HCT116 (cell line): ENCODE results near the gene PDIK1L.

ENCODE experiments used
- CEBPB ChIP-seq: IDR thresholded peaks from 2 replicates; pipeline ENCODE4 v1.6.1; 2012; ENCODE audit warnings: low read depth
- ELF1 ChIP-seq: IDR thresholded peaks from 2 replicates; pipeline ENCODE4 v1.6.1; 2012; ENCODE audit warnings: low read depth, borderline replicate concordance
- EZH2 ChIP-seq: fragments of 200-600 bp; sonication (generic); IDR thresholded peaks from 2 replicates; pipeline ENCODE4 v1.6.1; 2017; ENCODE audit warnings: antibody characterized with exemption, mixed run types
- POLR2A ChIP-seq: IDR thresholded peaks from 2 replicates; pipeline ENCODE4 v1.7.0; 2011; ENCODE audit warnings: borderline replicate concordance; ENCODE audit not compliant: insufficient read depth, insufficient read length; ENCODE audit errors: extremely low read depth
- SRF ChIP-seq: IDR thresholded peaks from 2 replicates; pipeline ENCODE4 v1.6.1; 2012; ENCODE audit warnings: low read depth
- TF ChIP-seq, protein P1 (sequence below), 3 experiments: fragments of 200-600 bp in 1 of 3; sonication (generic) in 1 of 3; IDR thresholded peaks in 2 of 3; conservative IDR thresholded peaks in 1 of 3; 2 replicates each; pipeline ENCODE4 v1.5.1; 2012 to 2017; ENCODE audit warnings: low read depth in 2 of 3, low read length in 2 of 3, antibody characterized with exemption in 1 of 3, borderline replicate concordance in 1 of 3, control low read depth in 1 of 3, mild to moderate bottlenecking in 1 of 3, mixed read lengths in 1 of 3, mixed run types in 1 of 3, moderate library complexity in 1 of 3; ENCODE audit not compliant: insufficient read depth in 1 of 3
- TF ChIP-seq, protein P2 (sequence below): IDR thresholded peaks from 2 replicates; pipeline ENCODE4 v1.6.1; 2011; ENCODE audit warnings: mild to moderate bottlenecking, low read length, moderate library complexity; ENCODE audit not compliant: insufficient replicate concordance; ENCODE audit errors: extremely low read depth

DNA sequence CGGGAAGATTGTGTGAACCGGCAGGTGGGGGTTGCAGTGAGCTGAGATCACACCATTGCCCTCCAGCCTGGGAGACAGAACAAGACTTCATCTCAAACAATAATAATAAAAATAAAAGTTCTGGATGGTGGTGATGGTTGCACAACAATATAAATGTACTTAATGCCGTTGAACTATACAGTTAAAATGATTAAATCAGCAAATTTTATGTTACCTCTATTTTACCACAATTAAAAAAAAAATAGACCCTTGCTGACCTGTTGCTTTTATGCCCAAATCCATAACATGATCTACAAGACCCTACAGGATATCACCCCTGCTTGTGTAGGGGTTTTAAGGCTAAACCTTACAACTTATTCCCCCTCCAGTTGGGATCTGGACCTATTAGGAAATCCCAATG lies 11.8 kb upstream of the PDIK1L start:
- TF ChIP-seq POLR2A, result no peak
- no peak for TF ChIP-seq CEBPB
- no peak for TF ChIP-seq EZH2
- TF ChIP-seq, protein P1, sequence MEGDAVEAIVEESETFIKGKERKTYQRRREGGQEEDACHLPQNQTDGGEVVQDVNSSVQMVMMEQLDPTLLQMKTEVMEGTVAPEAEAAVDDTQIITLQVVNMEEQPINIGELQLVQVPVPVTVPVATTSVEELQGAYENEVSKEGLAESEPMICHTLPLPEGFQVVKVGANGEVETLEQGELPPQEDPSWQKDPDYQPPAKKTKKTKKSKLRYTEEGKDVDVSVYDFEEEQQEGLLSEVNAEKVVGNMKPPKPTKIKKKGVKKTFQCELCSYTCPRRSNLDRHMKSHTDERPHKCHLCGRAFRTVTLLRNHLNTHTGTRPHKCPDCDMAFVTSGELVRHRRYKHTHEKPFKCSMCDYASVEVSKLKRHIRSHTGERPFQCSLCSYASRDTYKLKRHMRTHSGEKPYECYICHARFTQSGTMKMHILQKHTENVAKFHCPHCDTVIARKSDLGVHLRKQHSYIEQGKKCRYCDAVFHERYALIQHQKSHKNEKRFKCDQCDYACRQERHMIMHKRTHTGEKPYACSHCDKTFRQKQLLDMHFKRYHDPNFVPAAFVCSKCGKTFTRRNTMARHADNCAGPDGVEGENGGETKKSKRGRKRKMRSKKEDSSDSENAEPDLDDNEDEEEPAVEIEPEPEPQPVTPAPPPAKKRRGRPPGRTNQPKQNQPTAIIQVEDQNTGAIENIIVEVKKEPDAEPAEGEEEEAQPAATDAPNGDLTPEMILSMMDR (IDR thresholded peaks at IDR 0.05 in 2 of 3, conservative IDR thresholded peaks at IDR 0.05 in 1 of 3; ENCODE audit: borderline replicate concordance in 1 of 3, insufficient read depth in 1 of 3, low read depth in 2 of 3, low read length in 2 of 3), result no peak
- no peak for TF ChIP-seq ELF1
- no peak for TF ChIP-seq SRF
- TF ChIP-seq, protein P2, sequence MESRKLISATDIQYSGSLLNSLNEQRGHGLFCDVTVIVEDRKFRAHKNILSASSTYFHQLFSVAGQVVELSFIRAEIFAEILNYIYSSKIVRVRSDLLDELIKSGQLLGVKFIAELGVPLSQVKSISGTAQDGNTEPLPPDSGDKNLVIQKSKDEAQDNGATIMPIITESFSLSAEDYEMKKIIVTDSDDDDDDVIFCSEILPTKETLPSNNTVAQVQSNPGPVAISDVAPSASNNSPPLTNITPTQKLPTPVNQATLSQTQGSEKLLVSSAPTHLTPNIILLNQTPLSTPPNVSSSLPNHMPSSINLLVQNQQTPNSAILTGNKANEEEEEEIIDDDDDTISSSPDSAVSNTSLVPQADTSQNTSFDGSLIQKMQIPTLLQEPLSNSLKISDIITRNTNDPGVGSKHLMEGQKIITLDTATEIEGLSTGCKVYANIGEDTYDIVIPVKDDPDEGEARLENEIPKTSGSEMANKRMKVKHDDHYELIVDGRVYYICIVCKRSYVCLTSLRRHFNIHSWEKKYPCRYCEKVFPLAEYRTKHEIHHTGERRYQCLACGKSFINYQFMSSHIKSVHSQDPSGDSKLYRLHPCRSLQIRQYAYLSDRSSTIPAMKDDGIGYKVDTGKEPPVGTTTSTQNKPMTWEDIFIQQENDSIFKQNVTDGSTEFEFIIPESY, result no peak
